Tibial artery (tissue), 4 donors: ENCODE measurements around the gene CTAGE9.

Experiments used
- DNase-seq, 2 donors: peaks; one replicate each; pipeline ENCODE4 v3.0.0-alpha.2; 2019
- H3K27ac ChIP-seq, 2 donors: fragments of 200-600 bp; sonication (generic) in 1 of 2; 1 replicate in 1 of 2; 2 replicates in 1 of 2; pipeline ENCODE4 v1.5.1; 2018 to 2019; ENCODE audit warnings: mild to moderate bottlenecking in 1 of 2
- H3K27me3 ChIP-seq, 2 donors: fragments of 200-600 bp; sonication (generic) in 1 of 2; one replicate each; pipeline versions ENCODE4 v1.5.1 to v1.6.0; 2016 to 2019
- H3K36me3 ChIP-seq, 3 donors: fragments of 200-600 bp; sonication (generic) in 2 of 3; one replicate each; pipeline ENCODE4 v1.5.1; 2016 to 2019; ENCODE audit warnings: mild to moderate bottlenecking in 2 of 3
- H3K4me1 ChIP-seq, 4 donors: fragments of 200-600 bp; sonication (generic) in 2 of 4; 1 replicate in 3 of 4; 2 replicates in 1 of 4; pipeline ENCODE4 v1.5.1; 2016 to 2019
- H3K4me3 ChIP-seq, 2 donors: fragments of 200-600 bp; sonication (generic) in 1 of 2; 1 replicate in 1 of 2; 2 replicates in 1 of 2; pipeline ENCODE4 v1.5.1; 2018 to 2019; ENCODE audit warnings: mild to moderate bottlenecking in 2 of 2
- H3K9me3 ChIP-seq, 3 donors: fragments of 200-600 bp; sonication (generic) in 1 of 3; one replicate each; pipeline ENCODE4 v1.5.1; 2016 to 2019
- intact Hi-C: fragments of 100-400 bp; cut with DNase I; formaldehyde crosslinking; loops from one replicate; pipeline ENCODE4 v1.15.0; 2023; ENCODE audit warnings: low total_unique reads
- TF ChIP-seq, protein P1 (sequence below), 2 experiments: fragments of 200-600 bp in 1 of 2; fragments of 450-650 bp in 1 of 2; IDR thresholded peaks; one replicate each; pipeline ENCODE4 v1.5.1; 2017 to 2019; ENCODE audit warnings: antibody characterized with exemption in 2 of 2, mild to moderate bottlenecking in 1 of 2, moderate library complexity in 1 of 2

CTAGE9 gene

GRCh38 chr6:131687022-131687421 lies 23.8 kb downstream of the CTAGE9 start:
- DNase-seq, result no peak
- intact Hi-C loops, result no loop called here
- H3K27me3 ChIP-seq, result no peaks in the 10 kb centered on the region
- no peak overlapping the region for H3K4me3 ChIP-seq
- no peak overlapping the region for H3K27ac ChIP-seq
- H3K36me3 ChIP-seq, result no peaks in the 10 kb centered on the region
- TF ChIP-seq, protein P1, sequence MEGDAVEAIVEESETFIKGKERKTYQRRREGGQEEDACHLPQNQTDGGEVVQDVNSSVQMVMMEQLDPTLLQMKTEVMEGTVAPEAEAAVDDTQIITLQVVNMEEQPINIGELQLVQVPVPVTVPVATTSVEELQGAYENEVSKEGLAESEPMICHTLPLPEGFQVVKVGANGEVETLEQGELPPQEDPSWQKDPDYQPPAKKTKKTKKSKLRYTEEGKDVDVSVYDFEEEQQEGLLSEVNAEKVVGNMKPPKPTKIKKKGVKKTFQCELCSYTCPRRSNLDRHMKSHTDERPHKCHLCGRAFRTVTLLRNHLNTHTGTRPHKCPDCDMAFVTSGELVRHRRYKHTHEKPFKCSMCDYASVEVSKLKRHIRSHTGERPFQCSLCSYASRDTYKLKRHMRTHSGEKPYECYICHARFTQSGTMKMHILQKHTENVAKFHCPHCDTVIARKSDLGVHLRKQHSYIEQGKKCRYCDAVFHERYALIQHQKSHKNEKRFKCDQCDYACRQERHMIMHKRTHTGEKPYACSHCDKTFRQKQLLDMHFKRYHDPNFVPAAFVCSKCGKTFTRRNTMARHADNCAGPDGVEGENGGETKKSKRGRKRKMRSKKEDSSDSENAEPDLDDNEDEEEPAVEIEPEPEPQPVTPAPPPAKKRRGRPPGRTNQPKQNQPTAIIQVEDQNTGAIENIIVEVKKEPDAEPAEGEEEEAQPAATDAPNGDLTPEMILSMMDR (IDR thresholded peaks at IDR 0.05), result no peak
- no peaks in the 10 kb centered on the region for H3K9me3 ChIP-seq
- H3K4me1 ChIP-seq, result no peaks in the 10 kb centered on the region

DNA sequence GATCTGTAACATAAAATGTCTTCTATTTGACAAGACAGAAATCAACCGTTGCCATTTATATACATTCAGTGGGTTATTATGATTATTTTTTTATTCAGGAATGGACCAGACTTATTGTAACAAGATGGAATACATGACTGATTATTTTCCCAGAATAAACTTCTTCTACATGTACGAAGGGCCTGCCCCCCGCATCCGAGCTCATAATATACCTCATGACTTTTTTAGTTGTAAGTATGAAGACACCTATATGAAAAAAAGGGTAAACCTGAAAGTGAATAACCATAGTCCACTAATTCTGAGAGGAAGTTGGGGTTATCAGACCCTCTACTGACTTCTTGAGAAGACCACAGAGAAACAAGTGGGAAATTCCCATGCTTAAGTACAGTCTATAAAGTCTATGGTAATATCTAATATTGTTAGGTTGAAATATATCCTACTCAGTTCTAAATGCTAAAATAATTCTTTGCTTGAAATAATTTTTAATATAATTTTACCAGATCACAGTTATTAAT lies 25.5 kb downstream of the CTAGE9 start:
- Histone ChIP-seq H3K27me3 (no peaks in the 10 kb centered on the region), H3K4me3 (no peak overlapping the region), H3K4me1 (no peaks in the 10 kb centered on the region), H3K9me3 (no peaks in the 10 kb centered on the region), H3K27ac (no peak overlapping the region), H3K36me3 (no peaks in the 10 kb centered on the region)
- intact Hi-C loops, result no loop called here
- TF ChIP-seq, protein P1 (IDR thresholded peaks at IDR 0.05), result no peak
- DNase-seq, result no peak

- Histone ChIP-seq H3K9me3 (no peaks in the 10 kb centered on the region), H3K27me3 (no peaks in the 10 kb centered on the region), H3K27ac (no peak overlapping the region), H3K4me1 (no peaks in the 10 kb centered on the region), H3K4me3 (no peak overlapping the region), H3K36me3 (no peaks in the 10 kb centered on the region)
- DNase-seq, result no peak
- intact Hi-C loops, result no loop called here
- TF ChIP-seq, protein P1 (IDR thresholded peaks at IDR 0.05), result no peak
These were observed 27.3 kb downstream of the CTAGE9 start for GRCh38 chr6:131683479-131683878.

DNA sequence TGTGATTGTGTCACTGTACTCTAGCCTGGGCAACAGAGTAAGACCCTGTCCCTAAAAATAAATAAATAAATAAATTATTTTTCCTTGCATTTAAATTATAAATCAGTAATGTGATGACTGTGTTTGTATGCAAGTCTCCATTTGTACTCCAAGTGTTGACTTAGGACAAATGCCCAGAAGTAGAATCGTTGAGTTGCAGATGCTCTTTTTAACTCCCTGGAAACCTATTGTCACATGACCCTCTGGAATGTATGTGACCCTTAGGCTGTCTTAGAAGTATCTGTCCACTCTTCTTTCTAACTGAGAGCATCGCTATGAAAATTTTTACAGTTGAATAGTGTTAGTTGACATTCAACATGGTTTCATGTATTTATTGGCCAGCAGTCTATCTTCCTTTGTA lies 28.4 kb downstream of the CTAGE9 start:
- no peaks in the 10 kb centered on the region for H3K36me3 ChIP-seq
- intact Hi-C loops, result no loop called here
- TF ChIP-seq, protein P1 (IDR thresholded peaks at IDR 0.05), result no peak
- H3K27ac ChIP-seq, result no peak overlapping the region
- no peak overlapping the region for H3K4me3 ChIP-seq
- no peak for DNase-seq
- no peaks in the 10 kb centered on the region for H3K9me3 ChIP-seq
- H3K27me3 ChIP-seq, result no peaks in the 10 kb centered on the region
- H3K4me1 ChIP-seq, result no peaks in the 10 kb centered on the region

DNA sequence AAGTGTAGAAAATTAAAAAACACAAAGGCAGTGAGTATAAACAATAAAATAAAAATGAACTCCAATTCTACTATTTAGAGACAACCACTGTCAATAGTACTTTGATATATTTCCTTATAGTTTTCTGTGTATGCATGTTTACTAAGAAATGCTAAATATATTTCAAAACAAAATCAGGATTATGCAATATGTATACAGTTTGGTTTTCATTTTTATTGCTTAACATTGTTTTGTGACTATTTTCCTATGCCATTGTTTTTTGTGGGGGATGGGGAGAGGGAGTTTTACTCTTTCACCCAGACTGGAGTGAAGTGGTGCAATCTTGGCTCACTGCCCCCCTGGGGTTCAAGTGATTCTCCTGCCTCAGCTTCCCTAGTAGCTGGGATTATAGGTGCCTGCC lies 29.2 kb downstream of the CTAGE9 start:
- Histone ChIP-seq H3K27ac (no peak overlapping the region), H3K9me3 (no peaks in the 10 kb centered on the region), H3K27me3 (no peaks in the 10 kb centered on the region), H3K4me3 (no peak overlapping the region), H3K36me3 (no peaks in the 10 kb centered on the region), H3K4me1 (no peaks in the 10 kb centered on the region)
- TF ChIP-seq, protein P1 (IDR thresholded peaks at IDR 0.05), result no peak
- DNase-seq, result no peak
- intact Hi-C loops, result no loop called here

DNA sequence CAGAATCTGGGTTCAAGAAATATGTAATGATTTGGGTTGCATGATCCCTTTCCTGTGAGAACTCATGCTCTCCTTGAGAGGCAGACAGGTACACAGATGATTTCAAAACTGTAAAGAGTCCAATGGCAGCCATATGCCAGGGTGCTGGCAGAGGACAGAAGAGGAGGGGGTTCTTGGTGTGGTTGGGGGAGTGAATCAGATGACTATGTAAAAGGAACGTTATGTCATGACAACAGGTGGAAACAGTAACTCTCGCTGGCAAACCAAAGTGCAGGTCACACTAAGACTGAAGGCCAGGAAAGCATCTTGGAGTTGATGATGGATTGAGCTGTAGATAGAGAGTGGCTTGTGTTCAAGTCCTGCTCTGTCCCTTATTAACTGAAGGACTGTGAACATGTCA lies 29.9 kb downstream of the CTAGE9 start:
- TF ChIP-seq, protein P1 (IDR thresholded peaks at IDR 0.05), result no peak
- H3K27me3 ChIP-seq, result no peaks in the 10 kb centered on the region
- no peaks in the 10 kb centered on the region for H3K4me1 ChIP-seq
- no peak for DNase-seq
- intact Hi-C loops, result no loop called here
- no peak overlapping the region for H3K4me3 ChIP-seq
- H3K36me3 ChIP-seq, result no peaks in the 10 kb centered on the region
- no peak overlapping the region for H3K27ac ChIP-seq
- no peaks in the 10 kb centered on the region for H3K9me3 ChIP-seq
